GM23248 (cell line): Measurements from ENCODE around the gene WDR89. TPM values are rescaled to one million over a fixed set of nuclear protein-coding genes. Genes with fewer than 3 reads are reported as not detected.
"Not testable (repeated sequence)": the region's sequence is repeated elsewhere in the genome, so short reads cannot be mapped to it uniquely, and the experiment has no call there.

Experiments used
- DNase-seq: peaks from one replicate; pipeline ENCODE4 v3.0.0-alpha.2; 2015
- H2AFZ ChIP-seq: fragments of 200-600 bp; sonication (generic); 2 replicates; pipeline ENCODE4 v1.6.1; 2016; ENCODE audit warnings: antibody characterized with exemption
- H3F3A ChIP-seq: fragments of 200-600 bp; sonication (generic); 2 replicates; pipeline ENCODE4 v1.6.1; 2016; ENCODE audit warnings: mild to moderate bottlenecking, antibody characterized with exemption, mixed run types; ENCODE audit not compliant: insufficient read depth
- H3K27ac ChIP-seq: fragments of 200-600 bp; sonication (generic); 2 replicates; pipeline ENCODE4 v1.5.1; 2016; ENCODE audit warnings: mild to moderate bottlenecking
- H3K27me3 ChIP-seq: fragments of 200-600 bp; sonication (generic); replicated peaks from 2 replicates; pipeline ENCODE4 v1.6.1; 2016; ENCODE audit warnings: mild to moderate bottlenecking; ENCODE audit not compliant: insufficient read depth
- H3K36me3 ChIP-seq: fragments of 200-600 bp; sonication (generic); 2 replicates; pipeline ENCODE4 v1.6.1; 2016; ENCODE audit warnings: low read depth, mild to moderate bottlenecking
- H3K4me1 ChIP-seq: fragments of 200-600 bp; sonication (generic); 2 replicates; pipeline ENCODE4 v1.6.1; 2016; ENCODE audit warnings: mild to moderate bottlenecking; ENCODE audit not compliant: insufficient read depth
- H3K4me2 ChIP-seq: fragments of 200-600 bp; sonication (generic); one replicate; pipeline ENCODE4 v1.6.1; 2016; ENCODE audit warnings: mild to moderate bottlenecking; ENCODE audit not compliant: unreplicated experiment
- H3K4me3 ChIP-seq: fragments of 200-600 bp; sonication (generic); 2 replicates; pipeline ENCODE4 v1.5.1; 2016; ENCODE audit warnings: mild to moderate bottlenecking
- H3K79me2 ChIP-seq: fragments of 200-600 bp; sonication (generic); 2 replicates; pipeline ENCODE4 v1.6.1; 2016; ENCODE audit warnings: mild to moderate bottlenecking; ENCODE audit not compliant: insufficient read depth
- H3K9ac ChIP-seq: fragments of 200-600 bp; sonication (generic); 2 replicates; pipeline ENCODE4 v1.6.1; 2016; ENCODE audit warnings: mild to moderate bottlenecking
- H3K9me2 ChIP-seq: fragments of 200-600 bp; sonication (generic); 2 replicates; pipeline ENCODE4 v1.6.1; 2016; ENCODE audit warnings: mixed run types, mild to moderate bottlenecking, moderate library complexity; ENCODE audit not compliant: insufficient read depth
- H3K9me3 ChIP-seq: fragments of 200-600 bp; sonication (generic); one replicate; pipeline ENCODE4 v1.6.1; 2017; ENCODE audit warnings: low read depth
- H4K20me1 ChIP-seq: fragments of 200-600 bp; sonication (generic); 2 replicates; pipeline ENCODE4 v1.6.0; 2016; ENCODE audit not compliant: insufficient read depth
- EZH2 ChIP-seq: fragments of 200-600 bp; sonication (generic); IDR thresholded peaks from 2 replicates; pipeline ENCODE4 v1.6.1; 2018; ENCODE audit warnings: antibody characterized with exemption, mild to moderate bottlenecking; ENCODE audit not compliant: insufficient read depth, poor library complexity, severe bottlenecking
- EZH2phosphoT487 ChIP-seq: fragments of 200-600 bp; sonication (generic); IDR thresholded peaks from 2 replicates; pipeline ENCODE4 v1.6.1; 2018; ENCODE audit warnings: antibody characterized with exemption, moderate library complexity, mild to moderate bottlenecking, low read depth; ENCODE audit not compliant: insufficient read depth
- WGBS, 2 experiments: methylation state at CpG; one replicate each; pipeline ENCODE4 v1.1.6; 2015 to 2017; ENCODE audit warnings: low lambda C conversion rate in 2 of 2, low coverage in 1 of 2; ENCODE audit errors: missing lambda C conversion rate in 2 of 2; 5-methylcytosine and 5-hydroxymethylcytosine counted together
- in situ Hi-C: fragments of 300-500 bp; cut with MboI; formaldehyde crosslinking; loops from 2 replicates; pipeline ENCODE4 v1.15.0; 2020
- polyA plus RNA-seq: library from polyadenylated mRNA; unstranded; fragments of >200 nt; fragmentation: Nextera tagmentation; extraction: Ambion mirVana; gene quantifications from 2 replicates; pipeline ENCODE4 v1.2.1, GENCODE V29; 2016
- total RNA-seq: library from RNA; depleted of rRNA; stranded (reverse); fragments of >200 nt; shearing (Covaris generic); gene quantifications from 2 replicates; pipeline ENCODE4 v1.2.3, GENCODE V29; 2014

The WDR89 gene
- total and polyA plus RNA-seq, 2 experiments from 2014 or later, result 6.9 to 7.0 TPM

- in situ Hi-C loops, result no loop called here
- no peaks in the 10 kb centered on the region for H3K4me1 ChIP-seq
- DNase-seq, result no peak
- no peaks in the 10 kb centered on the region for H3K9me2 ChIP-seq
- no peaks in the 10 kb centered on the region for H3K9me3 ChIP-seq
- H3K9ac ChIP-seq, result no peak overlapping the region
- H3K27me3 ChIP-seq, result no peaks in the 10 kb centered on the region
- no peak overlapping the region for H3K4me3 ChIP-seq
- no peak overlapping the region for H2AFZ ChIP-seq
- H3K27ac ChIP-seq, result no peak overlapping the region
- no peaks in the 10 kb centered on the region for H3K36me3 ChIP-seq
- TF ChIP-seq EZH2phosphoT487, result no peak
- no peak for TF ChIP-seq EZH2
- H3K4me2 ChIP-seq, result no peak overlapping the region
- H3K79me2 ChIP-seq, result peaks cover 7% of the 10 kb centered on the region; the same call in 1 of the 2 replicates
- no peaks in the 10 kb centered on the region for H4K20me1 ChIP-seq
- 95 to 96% methylated on average over 4 of the region's 4 CpGs for whole genome bisulfite sequencing, 2 experiments
- H3F3A ChIP-seq, result no peaks in the 10 kb centered on the region
Measured at GRCh38 chr14:63624701-63625100, 17.0 kb downstream of the WDR89 start.

DNA sequence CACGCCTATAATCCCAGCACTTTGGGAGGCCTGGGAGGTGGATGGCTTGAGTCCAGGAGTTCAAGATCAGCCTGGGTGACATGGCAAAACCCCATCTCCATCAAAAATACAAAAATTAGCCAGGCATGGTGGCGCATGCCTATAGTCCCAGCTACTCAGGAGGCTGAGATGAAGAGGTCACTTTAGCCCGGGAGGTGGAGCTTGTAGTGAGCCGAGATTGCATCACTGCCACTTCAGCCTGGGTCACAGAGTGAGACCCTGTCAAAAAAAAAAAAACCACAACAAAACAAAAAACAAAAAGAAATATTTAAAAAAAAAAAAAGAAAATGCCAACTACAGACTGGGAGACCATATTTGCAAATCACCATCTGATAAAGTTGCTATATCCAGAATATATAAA is 17.5 kb downstream of the WDR89 start:
- Histone ChIP-seq H3K79me2 (peaks cover 7% of the 10 kb centered on the region), H3K9me2 (no peaks in the 10 kb centered on the region), H3K36me3 (no peaks in the 10 kb centered on the region), H3K4me2 (no peak overlapping the region), H3K9ac (no peak overlapping the region), H2AFZ (no peak overlapping the region), H3F3A (no peaks in the 10 kb centered on the region), H4K20me1 (no peaks in the 10 kb centered on the region), H3K27me3 (no peaks in the 10 kb centered on the region), H3K4me1 (no peaks in the 10 kb centered on the region), H3K9me3 (no peaks in the 10 kb centered on the region), H3K4me3 (no peak overlapping the region), H3K27ac (no peak overlapping the region)
- in situ Hi-C loops, result no loop called here
- DNase-seq, result no peak
- WGBS, 2 experiments, result 95 to 100% methylated on average over 4 of the region's 4 CpGs
- TF ChIP-seq EZH2 (no peak), EZH2phosphoT487 (no peak)

DNA sequence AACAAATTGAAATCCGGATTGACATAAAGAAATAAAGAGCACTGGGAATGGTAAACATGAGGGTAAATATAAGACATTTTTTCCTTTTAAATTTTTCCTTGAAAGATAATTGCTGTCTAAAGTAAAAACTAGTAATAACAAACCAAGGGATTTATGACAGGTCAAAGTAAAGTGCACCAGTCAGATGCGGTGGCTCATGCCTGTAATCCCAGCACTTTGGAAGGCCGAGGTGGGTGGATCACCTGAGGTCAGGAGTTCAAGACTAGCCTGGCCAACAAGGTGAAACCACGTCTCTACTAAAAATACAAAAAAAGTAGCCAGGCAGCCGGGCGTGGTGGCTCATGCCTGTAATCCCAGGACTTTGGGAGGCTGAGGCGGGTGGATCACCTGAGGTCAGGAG is 19.7 kb downstream of the WDR89 start:
- in situ Hi-C loops, H3F3A ChIP-seq, H3K4me2 ChIP-seq, DNase-seq, H3K27me3 ChIP-seq, H3K9ac ChIP-seq, H3K27ac ChIP-seq, H2AFZ ChIP-seq, H3K4me1 ChIP-seq, H3K36me3 ChIP-seq, H3K9me2 ChIP-seq, H3K9me3 ChIP-seq, H4K20me1 ChIP-seq, H3K4me3 ChIP-seq: not testable (repeated sequence)
- H3K79me2 ChIP-seq, result peaks cover 18% of the 10 kb centered on the region
- 91 to 92% methylated on average over 7 of the region's 7 CpGs for WGBS, 2 experiments

DNA sequence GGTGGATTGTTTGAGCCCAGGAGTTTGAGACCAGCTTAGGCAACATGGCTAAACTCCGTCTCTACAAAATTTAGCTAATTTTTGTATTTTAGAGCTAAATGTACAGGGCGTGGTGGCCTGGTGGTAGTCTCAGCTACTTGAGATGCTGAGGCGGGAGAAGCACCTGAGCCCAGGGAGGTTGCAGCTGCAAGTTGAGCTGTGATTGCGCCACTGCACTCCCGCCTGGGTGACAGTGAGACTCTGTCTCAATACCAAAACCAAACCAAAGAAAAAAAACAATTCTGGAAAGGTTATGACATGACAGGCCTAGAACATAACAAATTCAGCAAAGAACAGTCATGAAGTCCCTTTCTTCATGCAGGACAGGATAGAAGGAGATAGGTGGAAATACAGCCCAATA is 25.7 kb downstream of the WDR89 start:
- H3F3A ChIP-seq, result peaks cover 16% of the 10 kb centered on the region
- H4K20me1 ChIP-seq, result no peaks in the 10 kb centered on the region
- TF ChIP-seq EZH2 (no peak), EZH2phosphoT487 (no peak)
- H3K36me3 ChIP-seq, result no peaks in the 10 kb centered on the region
- no peak overlapping the region for H3K9ac ChIP-seq
- H3K4me3 ChIP-seq, result no peak overlapping the region
- no peak for DNase-seq
- peaks cover 16% of the 10 kb centered on the region for H3K4me1 ChIP-seq
- H3K27ac ChIP-seq, result no peak overlapping the region
- in situ Hi-C loops, result no loop called here
- H3K9me2 ChIP-seq, result no peaks in the 10 kb centered on the region
- no peak overlapping the region for H3K4me2 ChIP-seq
- H3K9me3 ChIP-seq, result no peaks in the 10 kb centered on the region
- H3K27me3 ChIP-seq, result no peaks in the 10 kb centered on the region
- H2AFZ ChIP-seq, result no peak overlapping the region
- H3K79me2 ChIP-seq, result peaks cover 35% of the 10 kb centered on the region
- WGBS, 2 experiments, result 92 to 96% methylated on average over 5 of the region's 5 CpGs
